Inferior parietal cortex (tissue), 1 donor: ENCODE measurements around the gene SLC37A3.
"Not testable (repeated sequence)": the region's sequence is repeated elsewhere in the genome, so short reads cannot be mapped to it uniquely, and the experiment has no call there.

Source experiments
- DNase-seq: peaks from one replicate; pipeline ENCODE4 v3.0.0-alpha.2; 2016; ENCODE audit errors: extremely low spot score

The SLC37A3 gene

GRCh38 chr7:140314573-140315480, 83.5 kb downstream of the SLC37A3 start:
- peak; percentile 62 for DNase-seq

DNA sequence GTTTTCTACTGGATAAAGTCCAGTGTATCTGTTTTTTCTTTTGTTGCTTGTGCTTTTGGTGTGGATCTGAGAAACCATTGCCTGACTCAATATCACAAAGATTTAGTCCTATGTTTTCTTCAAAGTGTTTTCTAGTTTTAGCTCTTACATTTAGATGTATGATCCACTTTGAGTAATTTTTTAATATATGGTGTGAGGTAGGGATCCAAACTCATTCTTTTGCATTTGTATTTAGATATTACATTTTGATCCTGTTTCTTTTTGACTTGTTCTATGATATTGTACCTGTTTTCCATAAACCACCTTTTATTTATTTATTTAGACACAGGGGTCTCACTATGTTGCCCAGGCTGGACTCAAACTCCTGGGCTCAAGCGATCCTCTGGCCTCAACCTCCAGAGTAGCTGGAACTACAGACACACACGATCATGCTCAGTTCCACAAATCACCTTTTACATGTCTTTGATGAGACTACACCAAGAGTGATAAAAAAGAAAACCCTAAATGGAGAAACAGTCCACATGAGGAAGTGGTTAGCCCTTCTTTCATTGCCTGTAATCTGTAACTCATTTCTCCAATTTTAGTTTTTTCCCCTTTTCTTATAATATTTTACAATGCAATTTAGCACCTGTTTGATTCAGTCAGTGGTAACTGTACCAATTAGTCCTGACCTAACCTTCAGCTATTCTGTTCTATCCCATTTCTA, 86.0 kb downstream of the SLC37A3 start:
- no peak for DNase-seq

GRCh38 chr7:140311128-140311527, 87.2 kb downstream of the SLC37A3 start:
- not testable (repeated sequence) for DNase-seq

GRCh38 chr7:140310337-140311002, 87.9 kb downstream of the SLC37A3 start:
- no peak for DNase-seq

GRCh38 chr7:140308060-140308459, 90.3 kb downstream of the SLC37A3 start:
- no peak for DNase-seq

DNA sequence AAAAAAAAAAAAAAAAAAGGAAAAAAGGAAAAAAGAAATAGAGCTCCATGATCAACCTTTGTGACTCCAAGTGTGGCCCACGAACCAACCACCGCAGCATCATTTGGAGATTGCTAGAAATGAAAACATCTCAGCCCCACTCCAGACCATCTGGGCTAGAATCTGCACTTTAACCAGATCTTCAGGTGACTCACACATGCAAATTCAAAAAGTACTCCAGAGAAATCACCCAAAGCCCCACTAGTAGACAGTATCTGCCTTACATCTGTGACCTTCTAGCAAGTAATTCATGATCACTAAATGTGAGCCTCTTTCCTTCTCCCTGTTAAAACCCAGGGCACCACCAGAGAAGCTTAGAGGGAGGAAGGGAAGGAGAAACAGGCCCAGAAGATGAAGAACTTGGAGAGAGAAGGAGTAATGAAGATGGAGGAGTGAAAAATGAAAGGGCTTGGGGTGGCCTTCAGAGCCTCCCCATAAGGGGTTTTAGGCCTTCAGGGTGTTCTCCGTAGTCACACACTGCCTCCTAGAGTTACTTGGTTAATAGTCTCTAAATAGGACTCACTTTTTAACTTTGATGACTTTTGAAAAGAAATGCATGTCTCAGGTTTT, 94.0 kb downstream of the SLC37A3 start:
- no peak for DNase-seq

GRCh38 chr7:140300243-140301136, 97.8 kb downstream of the SLC37A3 start:
- no peak for DNase-seq

DNA sequence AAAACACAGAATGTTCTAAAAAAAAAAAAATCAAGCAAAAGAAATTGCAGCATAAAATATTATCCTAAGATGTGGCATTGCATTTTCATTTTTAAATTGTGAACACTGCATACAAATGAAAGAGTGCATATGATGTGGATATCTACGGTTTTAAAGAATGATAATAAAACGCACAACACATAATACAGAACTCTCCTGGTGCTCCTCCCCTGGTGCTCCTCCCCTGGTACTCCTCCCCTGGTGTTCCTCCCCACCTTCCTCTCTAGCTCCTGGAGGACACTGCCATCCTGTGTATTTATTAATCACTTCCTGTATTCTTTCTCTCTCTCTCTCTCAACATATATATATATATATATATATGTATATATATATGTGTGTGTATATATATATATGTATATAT, 100.1 kb downstream of the SLC37A3 start:
- no peak for DNase-seq

- no peak for DNase-seq
These were observed 101.1 kb downstream of the SLC37A3 start for GRCh38 chr7:140297192-140297591.

- no peak for DNase-seq
These were observed 103.0 kb downstream of the SLC37A3 start for GRCh38 chr7:140295224-140295738.

DNA sequence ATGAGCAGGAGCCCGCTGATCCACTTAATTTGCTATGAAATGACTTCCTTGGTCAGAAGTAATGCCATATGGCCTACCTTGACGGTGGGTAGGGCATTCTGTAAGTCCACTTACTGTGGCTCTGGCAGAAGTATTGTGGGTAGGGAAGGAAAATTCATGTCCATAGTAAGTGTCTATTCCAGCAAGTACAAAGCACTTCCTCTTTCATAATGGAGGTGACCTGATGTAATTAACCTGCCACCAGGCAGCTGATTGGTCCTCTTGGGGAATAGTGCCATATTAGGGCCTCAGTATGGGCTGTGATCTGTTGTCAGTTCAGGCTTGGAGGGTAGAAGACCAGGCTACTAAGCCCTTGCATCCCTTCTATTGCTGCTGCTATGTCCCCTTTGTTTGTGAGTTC, 103.9 kb downstream of the SLC37A3 start:
- DNase-seq, result no peak

DNA sequence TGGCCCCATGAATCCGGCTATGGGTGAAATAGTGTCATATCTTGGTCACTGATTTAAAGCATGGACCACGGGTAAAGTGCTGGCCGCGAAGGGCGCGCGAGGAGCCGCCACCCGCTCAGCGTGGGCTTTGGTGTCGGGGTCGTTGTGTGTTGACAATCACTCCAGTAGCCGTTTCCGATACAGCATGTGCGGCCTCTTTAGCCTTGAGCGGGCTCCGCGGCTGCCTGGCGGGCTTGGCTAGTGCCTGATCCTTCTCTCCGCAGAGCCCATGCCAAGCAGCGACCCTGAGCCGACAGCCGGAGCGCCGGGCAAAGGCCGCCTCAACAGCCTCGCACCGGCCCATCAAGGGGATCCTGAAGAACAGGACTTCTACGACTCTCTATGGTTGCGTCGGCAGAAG, 105.9 kb downstream of the SLC37A3 start:
- no peak for DNase-seq

GRCh38 chr7:140289804-140290203, 108.5 kb downstream of the SLC37A3 start:
- DNase-seq, result no peak

- no peak for DNase-seq
These were observed 110.3 kb downstream of the SLC37A3 start for GRCh38 chr7:140287988-140288387.

DNA sequence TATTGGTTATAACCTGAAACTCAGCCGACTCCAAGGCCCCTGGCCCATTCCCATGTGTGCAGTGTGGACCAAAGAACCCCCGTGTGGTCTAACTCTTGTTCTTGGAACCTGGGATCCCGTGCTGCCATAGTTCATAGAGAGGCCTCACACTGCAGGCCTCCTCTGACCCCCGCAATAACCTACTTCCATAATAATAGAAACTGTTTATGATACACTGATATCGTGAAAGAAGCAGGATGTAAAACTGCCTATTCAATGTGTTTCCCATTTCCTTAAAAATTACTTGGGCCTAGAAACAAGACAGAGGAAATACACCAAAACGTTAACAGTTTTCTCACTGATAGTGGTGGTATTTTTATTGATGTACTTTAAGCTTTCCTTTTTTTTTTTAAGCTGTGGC, 112.4 kb downstream of the SLC37A3 start:
- DNase-seq, result no peak

GRCh38 chr7:140284062-140284461, 114.3 kb downstream of the SLC37A3 start:
- DNase-seq, result no peak
